Bronchial epithelial cell (primary cell): ENCODE measurements around the gene TMEM242. TPM values are rescaled to one million over a fixed set of nuclear protein-coding genes. Genes with fewer than 3 reads are reported as not detected.
"Not testable (repeated sequence)": the region's sequence is repeated elsewhere in the genome, so short reads cannot be mapped to it uniquely, and the experiment has no call there.

Experiments
- DNase-seq: peaks from one replicate; pipeline ENCODE4 v3.0.0-alpha.2; 2010; ENCODE audit warnings: low read depth
- FAIRE-seq: peaks from 2 replicates; lab custom pipeline; 2011; peaks lifted over from hg19 to GRCh38; lab: Jason Lieb, UNC
- H3K27me3 ChIP-seq: 2 replicates; pipeline ENCODE4 v1.5.1; 2011; ENCODE audit warnings: low read length; ENCODE audit not compliant: control insufficient read depth, insufficient read depth
- H3K36me3 ChIP-seq: 2 replicates; pipeline ENCODE4 v1.5.1; 2011; ENCODE audit warnings: low read length; ENCODE audit not compliant: control insufficient read depth, insufficient read depth
- H3K4me3 ChIP-seq: 2 replicates; pipeline ENCODE4 v1.5.1; 2011; ENCODE audit warnings: mild to moderate bottlenecking, low read depth, low read length, control low read depth
- total RNA-seq: library from RNA; depleted of rRNA; stranded (reverse); fragments of >200 nt; gene quantifications from 2 replicates; pipeline ENCODE4 v1.2.1, GENCODE V29; 2014
- TF ChIP-seq, protein P1 (sequence below): IDR thresholded peaks from 2 replicates; pipeline ENCODE4 v1.5.1; 2011; ENCODE audit warnings: mild to moderate bottlenecking, moderate library complexity, low read length, control low read depth, inconsistent platforms; ENCODE audit not compliant: insufficient read depth, severe bottlenecking

The TMEM242 gene
- total RNA-seq, 1 donor from 2014 or later, result 7.1 TPM

DNA sequence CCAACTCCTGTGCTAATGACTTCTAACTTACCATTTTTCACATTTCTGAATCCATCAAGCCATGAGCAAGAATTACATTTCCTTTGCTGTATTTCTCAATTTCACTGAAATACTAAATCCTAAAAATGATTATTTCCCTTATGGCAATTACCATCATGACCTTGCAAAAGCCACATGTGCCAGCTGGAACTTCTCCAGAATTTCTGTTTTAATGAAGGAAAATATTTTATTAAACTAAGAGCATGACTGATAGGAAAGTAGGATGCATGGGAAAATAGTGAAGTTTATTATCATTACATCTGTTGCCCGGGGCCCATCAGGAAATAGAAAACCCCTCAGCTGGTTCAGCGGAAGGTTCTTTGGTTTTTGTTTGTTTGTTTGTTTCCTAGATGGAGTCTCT, 14.4 kb upstream of the TMEM242 start:
- H3K36me3 ChIP-seq, result no peaks in the 10 kb centered on the region
- TF ChIP-seq, protein P1, sequence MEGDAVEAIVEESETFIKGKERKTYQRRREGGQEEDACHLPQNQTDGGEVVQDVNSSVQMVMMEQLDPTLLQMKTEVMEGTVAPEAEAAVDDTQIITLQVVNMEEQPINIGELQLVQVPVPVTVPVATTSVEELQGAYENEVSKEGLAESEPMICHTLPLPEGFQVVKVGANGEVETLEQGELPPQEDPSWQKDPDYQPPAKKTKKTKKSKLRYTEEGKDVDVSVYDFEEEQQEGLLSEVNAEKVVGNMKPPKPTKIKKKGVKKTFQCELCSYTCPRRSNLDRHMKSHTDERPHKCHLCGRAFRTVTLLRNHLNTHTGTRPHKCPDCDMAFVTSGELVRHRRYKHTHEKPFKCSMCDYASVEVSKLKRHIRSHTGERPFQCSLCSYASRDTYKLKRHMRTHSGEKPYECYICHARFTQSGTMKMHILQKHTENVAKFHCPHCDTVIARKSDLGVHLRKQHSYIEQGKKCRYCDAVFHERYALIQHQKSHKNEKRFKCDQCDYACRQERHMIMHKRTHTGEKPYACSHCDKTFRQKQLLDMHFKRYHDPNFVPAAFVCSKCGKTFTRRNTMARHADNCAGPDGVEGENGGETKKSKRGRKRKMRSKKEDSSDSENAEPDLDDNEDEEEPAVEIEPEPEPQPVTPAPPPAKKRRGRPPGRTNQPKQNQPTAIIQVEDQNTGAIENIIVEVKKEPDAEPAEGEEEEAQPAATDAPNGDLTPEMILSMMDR, result no peak
- no peaks in the 10 kb centered on the region for H3K27me3 ChIP-seq
- no peak for DNase-seq
- H3K4me3 ChIP-seq, result no peak overlapping the region
- FAIRE-seq, result no peak

DNA sequence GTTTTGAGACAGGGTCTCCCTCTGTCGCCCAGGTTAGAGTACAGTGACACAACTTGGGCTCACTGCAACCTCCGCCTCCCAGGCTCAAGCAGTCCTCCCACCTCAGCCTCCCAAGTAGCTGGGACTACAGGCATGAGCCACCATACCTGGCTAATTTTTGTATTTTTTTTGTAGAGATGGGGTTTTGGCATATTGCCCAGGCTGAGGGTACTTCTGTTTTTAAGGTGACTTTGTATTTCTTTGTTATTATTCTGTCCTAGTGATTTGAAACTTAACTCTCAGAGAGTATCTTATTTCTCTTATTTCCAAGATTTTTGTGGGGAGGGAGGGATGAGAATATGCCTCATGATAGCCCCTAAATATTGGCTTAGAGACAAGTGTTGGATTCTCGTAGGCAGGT, 14.0 kb upstream of the TMEM242 start:
- not testable (repeated sequence) for DNase-seq, H3K4me3 ChIP-seq, H3K27me3 ChIP-seq, FAIRE-seq, H3K36me3 ChIP-seq

DNA sequence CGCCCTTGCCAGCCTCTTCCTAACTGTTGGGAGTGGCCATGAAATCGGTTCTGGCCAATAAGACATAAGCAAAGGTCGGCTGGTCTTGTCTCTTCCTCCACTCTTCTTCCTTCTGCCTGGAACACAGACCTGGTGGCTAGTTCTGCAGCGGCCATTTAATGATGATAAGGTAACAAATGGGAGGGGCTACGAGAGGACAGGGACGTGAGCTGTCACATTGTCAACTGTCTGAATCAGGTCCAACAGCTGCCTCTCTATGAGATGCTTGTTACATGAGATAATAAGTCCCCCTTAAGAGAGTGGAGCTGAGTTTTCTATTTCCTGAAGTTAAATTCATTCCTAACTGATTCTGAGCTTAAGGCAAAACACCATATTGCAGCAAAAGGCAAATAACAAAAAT, 12.5 kb upstream of the TMEM242 start:
- Histone ChIP-seq H3K27me3 (no peaks in the 10 kb centered on the region), H3K4me3 (no peak overlapping the region), H3K36me3 (no peaks in the 10 kb centered on the region)
- TF ChIP-seq, protein P1, result no peak
- FAIRE-seq, result no peak
- no peak for DNase-seq

DNA sequence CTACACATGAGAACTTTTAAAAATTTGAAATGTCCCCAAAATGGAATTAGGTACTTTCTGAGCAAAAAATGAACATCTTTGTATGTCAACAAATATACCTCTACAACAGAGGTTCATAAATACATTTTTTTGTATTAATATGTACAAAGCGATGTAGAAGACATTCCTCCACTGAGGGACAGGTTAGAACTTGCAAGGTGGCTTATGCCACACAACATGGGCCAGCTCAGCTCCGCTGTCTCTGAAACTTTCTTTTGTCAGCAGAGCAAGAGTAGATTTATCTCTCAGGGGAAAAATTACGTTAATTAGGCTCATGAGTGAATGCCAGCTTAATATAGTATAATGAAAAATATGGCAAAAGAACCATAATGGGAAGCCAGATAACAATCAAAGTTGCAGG, 10.6 kb upstream of the TMEM242 start:
- DNase-seq (peak; percentile 55), FAIRE-seq (no peak)
- TF ChIP-seq, protein P1, result no peak

DNA sequence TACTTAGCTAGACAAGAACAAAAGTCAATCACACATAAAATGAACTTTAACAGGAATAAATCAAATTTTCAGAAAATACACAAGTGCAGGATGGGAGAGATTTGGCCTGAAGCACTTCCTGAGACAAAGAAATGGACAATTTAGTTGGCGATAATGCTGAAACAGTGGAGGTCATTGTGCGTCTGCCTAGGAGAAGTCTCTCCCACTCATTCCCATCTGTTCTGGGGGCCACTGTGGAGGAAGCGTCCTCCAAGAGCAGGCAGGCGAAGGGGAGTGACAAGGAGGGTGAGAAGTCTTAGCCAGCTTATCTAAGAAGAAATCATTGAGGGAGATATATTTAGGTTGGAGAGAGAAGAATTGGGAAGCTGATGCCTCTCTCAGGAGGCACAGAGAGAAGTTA, 10.2 kb upstream of the TMEM242 start:
- TF ChIP-seq, protein P1, result no peak
- H3K27me3 ChIP-seq, result no peaks in the 10 kb centered on the region
- no peak overlapping the region for H3K4me3 ChIP-seq
- no peaks in the 10 kb centered on the region for H3K36me3 ChIP-seq
- DNase-seq (no peak), FAIRE-seq (no peak)

More for the DNA sequence above, 10.6 kb upstream of the TMEM242 start:
- no peaks in the 10 kb centered on the region for H3K36me3 ChIP-seq
- H3K27me3 ChIP-seq, result no peaks in the 10 kb centered on the region
- H3K4me3 ChIP-seq, result no peak overlapping the region

- Histone ChIP-seq H3K36me3 (no peaks in the 10 kb centered on the region), H3K4me3 (no peak overlapping the region), H3K27me3 (no peaks in the 10 kb centered on the region)
- TF ChIP-seq, protein P1, result no peak
- DNase-seq (no peak), FAIRE-seq (no peak)
Observed at GRCh38 chr6:157332813-157333212, 9.5 kb upstream of the TMEM242 start.
